ENCODE measurements around the gene GLOD4. TPM values are rescaled to one million over a fixed set of nuclear protein-coding genes. Genes with fewer than 3 reads are reported as not detected.
A peak's percentile ranks its signal among the peaks of the same experiment; 100 is the strongest.
"Not testable (repeated sequence)": the region's sequence is repeated elsewhere in the genome, so short reads cannot be mapped to it uniquely, and the experiment has no call there.

Gene GLOD4
- total RNA-seq, 2 experiments from 2014 or later = 57.6 to 71.6 TPM

- DNase-seq = no peak
- Mint-ChIP-seq H3K9me3 (no peaks in the 10 kb centered on the region), H3K36me3 (ENCODE audit: low read depth) (peaks cover 21% of the 10 kb centered on the region), H3K27me3 (no peaks in the 10 kb centered on the region), H3K4me3 (no peak overlapping the region), H3K27ac (no peak overlapping the region), H3K4me1 (peaks cover 22% of the 10 kb centered on the region)
- ChIA-PET POLR2A (interaction anchor here (0.5 kb wide), 1 partner anchor 19 kb away, joined by 8 read pairs; no protein-coding TSS in a partner anchor), CTCF (interaction anchor here (0.6 to 1.2 kb wide), 3 partner anchors 193 to 291 kb away, joined by 3 to 4 read pairs (median 3); partner anchors contain the start of gene TIMM22)
Observed at GRCh38 chr17:787641-788221, 5.7 kb upstream of the GLOD4 start.

- H3K36me3 Mint-ChIP-seq (ENCODE audit: low read depth) = peaks cover 17% of the 10 kb centered on the region
- H3K9me3 Mint-ChIP-seq, DNase-seq, H3K27ac Mint-ChIP-seq, POLR2A ChIA-PET, H3K27me3 Mint-ChIP-seq, H3K4me3 Mint-ChIP-seq: not testable (repeated sequence)
- peaks cover 32% of the 10 kb centered on the region for H3K4me1 Mint-ChIP-seq
- CTCF ChIA-PET = interaction anchor here (1.6 kb wide), 1 partner anchor 210 kb away, joined by 6 read pairs; the partner anchor contains the start of gene TIMM22
Observed at GRCh38 chr17:785901-786300, 3.8 kb upstream of the GLOD4 start.

GRCh38 chr17:784143-784542 is 2.1 kb upstream of the GLOD4 start:
- H3K9me3 Mint-ChIP-seq = no peaks in the 10 kb centered on the region
- H3K4me3 Mint-ChIP-seq = peak overlapping the region; percentile 97
- POLR2A ChIA-PET = no interaction called here
- no peak overlapping the region for H3K27ac Mint-ChIP-seq
- CTCF ChIA-PET = no interaction called here
- no peaks in the 10 kb centered on the region for H3K27me3 Mint-ChIP-seq
- no peak for DNase-seq
- peaks cover 36% of the 10 kb centered on the region for H3K4me1 Mint-ChIP-seq
- H3K36me3 Mint-ChIP-seq (ENCODE audit: low read depth) = peaks cover 15% of the 10 kb centered on the region

GRCh38 chr17:778096-778495 is 4.0 kb downstream of the GLOD4 start:
- peaks cover 31% of the 10 kb centered on the region for H3K4me1 Mint-ChIP-seq
- DNase-seq = no peak
- H3K27ac Mint-ChIP-seq = no peak overlapping the region
- no peak overlapping the region for H3K4me3 Mint-ChIP-seq
- POLR2A ChIA-PET = no interaction called here
- CTCF ChIA-PET = interaction anchor here (1.0 to 1.4 kb wide), 3 partner anchors 23 to 219 kb away, joined by 3 read pairs; partner anchors contain the start of gene TIMM22
- no peaks in the 10 kb centered on the region for H3K27me3 Mint-ChIP-seq
- H3K9me3 Mint-ChIP-seq = no peaks in the 10 kb centered on the region
- H3K36me3 Mint-ChIP-seq (ENCODE audit: low read depth) = peaks cover 55% of the 10 kb centered on the region

GRCh38 chr17:774313-774584 is 7.8 kb downstream of the GLOD4 start:
- POLR2A ChIA-PET = no interaction called here
- CTCF ChIA-PET = no interaction called here
- Mint-ChIP-seq H3K36me3 (ENCODE audit: low read depth) (peaks cover 69% of the 10 kb centered on the region), H3K27ac (no peak overlapping the region), H3K4me3 (no peak overlapping the region), H3K9me3 (no peaks in the 10 kb centered on the region), H3K27me3 (no peaks in the 10 kb centered on the region), H3K4me1 (peaks cover 13% of the 10 kb centered on the region)
- DNase-seq = no peak

GRCh38 chr17:773467-774312 is 8.4 kb downstream of the GLOD4 start:
- Mint-ChIP-seq H3K4me1 (peaks cover 13% of the 10 kb centered on the region), H3K36me3 (ENCODE audit: low read depth) (peaks cover 71% of the 10 kb centered on the region), H3K4me3 (no peak overlapping the region), H3K27me3 (no peaks in the 10 kb centered on the region), H3K27ac (no peak overlapping the region), H3K9me3 (no peaks in the 10 kb centered on the region)
- ChIA-PET POLR2A (no interaction called here), CTCF (no interaction called here)
- no peak for DNase-seq

- Mint-ChIP-seq H3K27ac (no peak overlapping the region), H3K9me3 (no peaks in the 10 kb centered on the region), H3K27me3 (no peaks in the 10 kb centered on the region), H3K36me3 (ENCODE audit: low read depth) (peaks cover 64% of the 10 kb centered on the region), H3K4me1 (peaks cover 13% of the 10 kb centered on the region), H3K4me3 (no peak overlapping the region)
- DNase-seq = no peak
- POLR2A ChIA-PET = no interaction called here
- CTCF ChIA-PET = interaction anchor here (0.7 kb wide), 1 partner anchor 18 kb away, joined by 3 read pairs; no protein-coding TSS in a partner anchor
Observed at GRCh38 chr17:773016-773415, 9.1 kb downstream of the GLOD4 start.

- Mint-ChIP-seq H3K9me3 (no peaks in the 10 kb centered on the region), H3K27ac (no peak overlapping the region), H3K27me3 (no peaks in the 10 kb centered on the region), H3K4me3 (no peak overlapping the region), H3K36me3 (ENCODE audit: low read depth) (peaks cover 43% of the 10 kb centered on the region), H3K4me1 (no peaks in the 10 kb centered on the region)
- POLR2A ChIA-PET = no interaction called here
- CTCF ChIA-PET = no interaction called here
- DNase-seq = no peak
Observed at GRCh38 chr17:767076-767475, 15.0 kb downstream of the GLOD4 start.

- Mint-ChIP-seq H3K27ac (no peak overlapping the region), H3K27me3 (no peaks in the 10 kb centered on the region), H3K9me3 (no peaks in the 10 kb centered on the region), H3K4me3 (no peak overlapping the region), H3K36me3 (ENCODE audit: low read depth) (peaks cover 32% of the 10 kb centered on the region), H3K4me1 (no peaks in the 10 kb centered on the region)
- no peak for DNase-seq
- POLR2A ChIA-PET = no interaction called here
- CTCF ChIA-PET = no interaction called here
Observed at GRCh38 chr17:760371-760770, 21.7 kb downstream of the GLOD4 start.

- no peaks in the 10 kb centered on the region for H3K4me1 Mint-ChIP-seq
- no peak overlapping the region for H3K27ac Mint-ChIP-seq
- ChIA-PET POLR2A (no interaction called here), CTCF (interaction anchor here (0.9 kb wide), 1 partner anchor 172 kb away, joined by 3 read pairs; no protein-coding TSS in a partner anchor)
- H3K9me3 Mint-ChIP-seq = no peaks in the 10 kb centered on the region
- H3K36me3 Mint-ChIP-seq (ENCODE audit: low read depth) = peaks cover 29% of the 10 kb centered on the region
- no peak for DNase-seq
- H3K4me3 Mint-ChIP-seq = no peak overlapping the region
- H3K27me3 Mint-ChIP-seq = no peaks in the 10 kb centered on the region
Observed at GRCh38 chr17:759964-760363, 22.1 kb downstream of the GLOD4 start.

- H3K27ac Mint-ChIP-seq, H3K27me3 Mint-ChIP-seq, POLR2A ChIA-PET, H3K9me3 Mint-ChIP-seq, DNase-seq, H3K4me3 Mint-ChIP-seq: not testable (repeated sequence)
- CTCF ChIA-PET = interaction anchor here (1.3 kb wide), 2 partner anchors 8 to 19 kb away, joined by 3 to 6 read pairs; no protein-coding TSS in a partner anchor
- Mint-ChIP-seq H3K4me1 (peaks cover 15% of the 10 kb centered on the region), H3K36me3 (ENCODE audit: low read depth) (peaks cover 16% of the 10 kb centered on the region)
Observed at GRCh38 chr17:756010-756567, 26.0 kb downstream of the GLOD4 start.

- H3K4me1 Mint-ChIP-seq = peaks cover 22% of the 10 kb centered on the region
- POLR2A ChIA-PET, H3K9me3 Mint-ChIP-seq, H3K4me3 Mint-ChIP-seq, H3K27me3 Mint-ChIP-seq, H3K27ac Mint-ChIP-seq, DNase-seq: not testable (repeated sequence)
- peaks cover 18% of the 10 kb centered on the region for H3K36me3 Mint-ChIP-seq (ENCODE audit: low read depth)
- CTCF ChIA-PET = interaction anchor here (1.0 to 1.3 kb wide), 5 partner anchors 8 to 23 kb away, joined by 3 to 6 read pairs (median 3); no protein-coding TSS in a partner anchor
Observed at GRCh38 chr17:755319-755961, 26.6 kb downstream of the GLOD4 start.

GRCh38 chr17:753418-753817 is 28.7 kb downstream of the GLOD4 start:
- Mint-ChIP-seq H3K9me3 (peaks cover 6% of the 10 kb centered on the region), H3K27ac (peak overlapping the region; percentile 79), H3K4me1 (peaks cover 35% of the 10 kb centered on the region), H3K36me3 (ENCODE audit: low read depth) (peaks cover 25% of the 10 kb centered on the region), H3K27me3 (no peaks in the 10 kb centered on the region), H3K4me3 (peak overlapping the region; percentile 54)
- POLR2A ChIA-PET = no interaction called here
- CTCF ChIA-PET = interaction anchor here (0.6 to 1.5 kb wide), 6 partner anchors 9 to 258 kb away, joined by 3 to 6 read pairs (median 4); no protein-coding TSS in a partner anchor
- DNase-seq = no peak

Data from activated CD4-positive, alpha-beta T cell treated with anti-CD3 and anti-CD28 coated beads, Interleukin-2, amount 10 ng/mL, durations not matched to agents 7 days and 5 days (primary cell).